Loucy (cell line): ENCODE data around the gene PCCA.

Source experiments
- EZH2phosphoT487 ChIP-seq: fragments of 200-600 bp; IDR thresholded peaks from 2 replicates; pipeline ENCODE4 v1.6.1; 2018; ENCODE audit warnings: antibody characterized with exemption, mild to moderate bottlenecking, moderate library complexity, borderline replicate concordance
- TF ChIP-seq, protein P1 (sequence below): fragments of 200-600 bp; sonication (generic); conservative IDR thresholded peaks from 2 replicates; pipeline ENCODE4 v1.5.1; 2014; ENCODE audit warnings: mild to moderate bottlenecking, antibody characterized with exemption, low read length

DNA sequence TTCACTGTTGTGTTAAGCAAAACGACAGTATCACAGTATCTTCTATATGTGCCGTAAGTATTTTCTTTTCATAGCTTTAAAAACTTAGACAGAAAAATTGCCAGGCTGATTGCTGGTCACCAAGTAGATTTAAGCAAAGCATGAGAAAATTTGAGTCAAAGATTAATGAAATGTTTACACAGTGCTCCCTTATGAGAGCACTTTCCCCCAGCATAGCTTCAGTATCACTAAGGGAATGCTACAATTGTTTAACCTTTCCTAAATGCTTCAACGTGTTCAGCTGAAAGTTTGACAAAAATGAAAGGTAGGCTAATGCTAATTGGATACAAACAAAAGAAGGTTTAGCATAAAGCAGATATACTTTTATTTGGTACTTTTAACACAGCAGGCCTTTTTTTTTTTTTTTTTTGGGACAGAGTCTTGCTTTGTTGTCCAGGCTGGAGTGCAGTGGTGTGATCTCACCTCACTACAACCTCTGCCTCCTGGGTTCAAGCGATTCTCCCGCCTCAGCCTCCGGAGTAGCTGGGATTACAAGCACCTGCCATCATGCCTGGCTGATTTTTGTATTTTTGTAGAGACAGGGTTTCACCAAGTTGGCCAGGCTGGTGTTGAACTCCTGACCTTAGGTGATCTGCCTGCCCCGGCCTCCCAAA is 23.4 kb downstream of the PCCA start:
- TF ChIP-seq, protein P1, sequence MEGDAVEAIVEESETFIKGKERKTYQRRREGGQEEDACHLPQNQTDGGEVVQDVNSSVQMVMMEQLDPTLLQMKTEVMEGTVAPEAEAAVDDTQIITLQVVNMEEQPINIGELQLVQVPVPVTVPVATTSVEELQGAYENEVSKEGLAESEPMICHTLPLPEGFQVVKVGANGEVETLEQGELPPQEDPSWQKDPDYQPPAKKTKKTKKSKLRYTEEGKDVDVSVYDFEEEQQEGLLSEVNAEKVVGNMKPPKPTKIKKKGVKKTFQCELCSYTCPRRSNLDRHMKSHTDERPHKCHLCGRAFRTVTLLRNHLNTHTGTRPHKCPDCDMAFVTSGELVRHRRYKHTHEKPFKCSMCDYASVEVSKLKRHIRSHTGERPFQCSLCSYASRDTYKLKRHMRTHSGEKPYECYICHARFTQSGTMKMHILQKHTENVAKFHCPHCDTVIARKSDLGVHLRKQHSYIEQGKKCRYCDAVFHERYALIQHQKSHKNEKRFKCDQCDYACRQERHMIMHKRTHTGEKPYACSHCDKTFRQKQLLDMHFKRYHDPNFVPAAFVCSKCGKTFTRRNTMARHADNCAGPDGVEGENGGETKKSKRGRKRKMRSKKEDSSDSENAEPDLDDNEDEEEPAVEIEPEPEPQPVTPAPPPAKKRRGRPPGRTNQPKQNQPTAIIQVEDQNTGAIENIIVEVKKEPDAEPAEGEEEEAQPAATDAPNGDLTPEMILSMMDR = no peak
- TF ChIP-seq EZH2phosphoT487 = no peak
